HL-60 (cell line): ENCODE data around the gene PDIA4.

Experiments
- DNase-seq, 2 experiments: peaks; one replicate each; pipeline ENCODE4 v3.0.0-alpha.2; 2010 to 2020; ENCODE audit warnings: low read depth in 1 of 2, low spot score in 1 of 2
- H3K27ac ChIP-seq: fragments of 250-450 bp; sonication (Bioruptor Pico); replicated peaks from 2 replicates; pipeline ENCODE4 v1.5.1; 2020; ENCODE audit warnings: mild to moderate bottlenecking, moderate library complexity
- H3K27me3 ChIP-seq: fragments of 250-450 bp; sonication (Bioruptor Pico); 2 replicates; pipeline ENCODE4 v1.5.1; 2021; ENCODE audit warnings: mild to moderate bottlenecking, moderate library complexity; ENCODE audit not compliant: insufficient read depth, poor library complexity, severe bottlenecking
- H3K4me3 ChIP-seq: replicated peaks from 2 replicates; pipeline ENCODE4 v1.5.1; 2011; ENCODE audit warnings: mild to moderate bottlenecking, control low read depth, low read length; ENCODE audit not compliant: insufficient read depth
- GABPA ChIP-seq: IDR thresholded peaks from 2 replicates; pipeline ENCODE4 v1.6.1; 2012; ENCODE audit warnings: low read depth
- POLR2AphosphoS5 ChIP-seq: IDR thresholded peaks from 2 replicates; pipeline ENCODE4 v1.6.1; 2012; ENCODE audit warnings: low read depth
- SPI1 ChIP-seq: IDR thresholded peaks from 2 replicates; pipeline ENCODE4 v1.6.1; 2012; ENCODE audit warnings: low read depth, mild to moderate bottlenecking, borderline replicate concordance
- TF ChIP-seq, protein P1 (sequence below): IDR thresholded peaks from one replicate; pipeline ENCODE4 v1.5.1; 2011; ENCODE audit warnings: low read length, control low read depth, inconsistent platforms; ENCODE audit not compliant: insufficient read depth
- TF ChIP-seq, protein P2 (sequence below): IDR thresholded peaks from 2 replicates; pipeline ENCODE4 v1.6.1; 2012; ENCODE audit warnings: low read depth; ENCODE audit not compliant: insufficient replicate concordance

PDIA4 gene

DNA sequence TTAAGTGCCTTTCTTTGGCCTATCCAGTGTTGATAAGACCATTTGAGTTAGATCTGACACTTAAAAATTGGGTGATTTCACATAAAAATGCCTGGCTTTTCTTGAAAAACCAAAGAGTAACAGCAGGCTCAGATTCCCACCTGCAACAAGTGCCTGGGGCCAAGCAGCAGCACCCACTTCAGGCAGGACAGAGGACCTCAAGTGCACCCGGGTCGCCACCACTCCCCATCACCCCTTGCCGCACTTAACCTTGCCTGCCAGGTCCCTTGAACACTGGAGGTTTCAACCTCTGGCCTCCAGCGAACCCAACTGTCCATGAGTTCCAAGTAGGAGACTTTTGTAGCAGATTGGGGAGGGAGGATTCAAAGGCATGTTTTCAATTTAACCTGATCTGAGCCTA lies 30.8 kb downstream of the PDIA4 start:
- Histone ChIP-seq H3K27me3 (no peaks in the 10 kb centered on the region), H3K27ac (no peak overlapping the region), H3K4me3 (no peak overlapping the region)
- DNase-seq: no peak
- TF ChIP-seq POLR2AphosphoS5: no peak
- no peak for TF ChIP-seq SPI1
- TF ChIP-seq, protein P1, sequence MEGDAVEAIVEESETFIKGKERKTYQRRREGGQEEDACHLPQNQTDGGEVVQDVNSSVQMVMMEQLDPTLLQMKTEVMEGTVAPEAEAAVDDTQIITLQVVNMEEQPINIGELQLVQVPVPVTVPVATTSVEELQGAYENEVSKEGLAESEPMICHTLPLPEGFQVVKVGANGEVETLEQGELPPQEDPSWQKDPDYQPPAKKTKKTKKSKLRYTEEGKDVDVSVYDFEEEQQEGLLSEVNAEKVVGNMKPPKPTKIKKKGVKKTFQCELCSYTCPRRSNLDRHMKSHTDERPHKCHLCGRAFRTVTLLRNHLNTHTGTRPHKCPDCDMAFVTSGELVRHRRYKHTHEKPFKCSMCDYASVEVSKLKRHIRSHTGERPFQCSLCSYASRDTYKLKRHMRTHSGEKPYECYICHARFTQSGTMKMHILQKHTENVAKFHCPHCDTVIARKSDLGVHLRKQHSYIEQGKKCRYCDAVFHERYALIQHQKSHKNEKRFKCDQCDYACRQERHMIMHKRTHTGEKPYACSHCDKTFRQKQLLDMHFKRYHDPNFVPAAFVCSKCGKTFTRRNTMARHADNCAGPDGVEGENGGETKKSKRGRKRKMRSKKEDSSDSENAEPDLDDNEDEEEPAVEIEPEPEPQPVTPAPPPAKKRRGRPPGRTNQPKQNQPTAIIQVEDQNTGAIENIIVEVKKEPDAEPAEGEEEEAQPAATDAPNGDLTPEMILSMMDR: no peak
- TF ChIP-seq, protein P2, sequence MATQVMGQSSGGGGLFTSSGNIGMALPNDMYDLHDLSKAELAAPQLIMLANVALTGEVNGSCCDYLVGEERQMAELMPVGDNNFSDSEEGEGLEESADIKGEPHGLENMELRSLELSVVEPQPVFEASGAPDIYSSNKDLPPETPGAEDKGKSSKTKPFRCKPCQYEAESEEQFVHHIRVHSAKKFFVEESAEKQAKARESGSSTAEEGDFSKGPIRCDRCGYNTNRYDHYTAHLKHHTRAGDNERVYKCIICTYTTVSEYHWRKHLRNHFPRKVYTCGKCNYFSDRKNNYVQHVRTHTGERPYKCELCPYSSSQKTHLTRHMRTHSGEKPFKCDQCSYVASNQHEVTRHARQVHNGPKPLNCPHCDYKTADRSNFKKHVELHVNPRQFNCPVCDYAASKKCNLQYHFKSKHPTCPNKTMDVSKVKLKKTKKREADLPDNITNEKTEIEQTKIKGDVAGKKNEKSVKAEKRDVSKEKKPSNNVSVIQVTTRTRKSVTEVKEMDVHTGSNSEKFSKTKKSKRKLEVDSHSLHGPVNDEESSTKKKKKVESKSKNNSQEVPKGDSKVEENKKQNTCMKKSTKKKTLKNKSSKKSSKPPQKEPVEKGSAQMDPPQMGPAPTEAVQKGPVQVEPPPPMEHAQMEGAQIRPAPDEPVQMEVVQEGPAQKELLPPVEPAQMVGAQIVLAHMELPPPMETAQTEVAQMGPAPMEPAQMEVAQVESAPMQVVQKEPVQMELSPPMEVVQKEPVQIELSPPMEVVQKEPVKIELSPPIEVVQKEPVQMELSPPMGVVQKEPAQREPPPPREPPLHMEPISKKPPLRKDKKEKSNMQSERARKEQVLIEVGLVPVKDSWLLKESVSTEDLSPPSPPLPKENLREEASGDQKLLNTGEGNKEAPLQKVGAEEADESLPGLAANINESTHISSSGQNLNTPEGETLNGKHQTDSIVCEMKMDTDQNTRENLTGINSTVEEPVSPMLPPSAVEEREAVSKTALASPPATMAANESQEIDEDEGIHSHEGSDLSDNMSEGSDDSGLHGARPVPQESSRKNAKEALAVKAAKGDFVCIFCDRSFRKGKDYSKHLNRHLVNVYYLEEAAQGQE: no peak
- no peak for TF ChIP-seq GABPA

DNA sequence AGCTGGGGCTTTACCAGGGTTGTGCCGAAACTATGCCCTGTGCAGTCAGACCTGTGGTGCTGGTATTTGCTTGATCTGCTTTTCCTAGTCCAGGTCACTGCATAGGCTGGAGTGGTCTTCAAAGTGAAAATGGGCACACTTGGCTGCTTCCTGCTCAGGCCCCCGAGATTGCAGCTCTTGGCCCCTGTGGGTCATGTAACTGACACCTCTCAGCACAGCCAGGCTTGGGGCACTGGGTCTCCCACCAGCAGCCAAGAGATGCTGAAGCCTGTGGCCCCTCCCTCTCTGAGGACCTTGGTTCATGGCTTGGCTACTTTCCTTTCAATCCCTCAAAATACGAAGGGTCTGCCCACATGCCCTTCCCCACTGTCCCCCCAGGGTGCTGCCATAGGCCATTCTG lies 33.7 kb downstream of the PDIA4 start:
- TF ChIP-seq GABPA: no peak
- TF ChIP-seq, protein P2: no peak
- TF ChIP-seq POLR2AphosphoS5: no peak
- TF ChIP-seq, protein P1: no peak
- TF ChIP-seq SPI1: no peak
- Histone ChIP-seq H3K27ac (no peak overlapping the region), H3K4me3 (no peak overlapping the region), H3K27me3 (no peaks in the 10 kb centered on the region)
- DNase-seq: no peak

DNA sequence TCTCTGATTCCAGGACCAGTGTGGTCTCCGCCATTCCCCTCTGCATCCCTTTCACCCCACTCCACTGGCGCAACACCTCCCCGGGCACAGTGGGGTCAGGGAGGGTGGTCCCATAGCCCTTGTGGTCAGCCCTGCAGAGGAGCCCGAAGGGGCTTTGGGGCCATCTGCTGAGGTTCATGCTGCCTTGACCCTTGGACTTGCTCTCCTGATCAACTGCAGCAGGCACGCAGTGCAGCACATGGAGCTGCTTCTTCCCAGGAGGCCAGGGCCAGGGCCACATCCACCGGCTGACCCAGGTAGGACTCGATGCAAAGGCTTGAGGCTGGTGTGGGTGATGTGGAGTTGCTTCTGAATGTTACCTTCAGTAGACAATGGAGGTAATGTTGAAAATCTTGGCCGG lies 35.1 kb downstream of the PDIA4 start:
- no peak for DNase-seq
- Histone ChIP-seq H3K4me3 (no peak overlapping the region), H3K27me3 (no peaks in the 10 kb centered on the region), H3K27ac (no peak overlapping the region)
- TF ChIP-seq GABPA (no peak), SPI1 (no peak), POLR2AphosphoS5 (no peak)
- TF ChIP-seq, protein P2: no peak
- TF ChIP-seq, protein P1: no peak
